SK-N-SH treated with all-trans-retinoic acid at 6 μM for 48 hours (cell line): Measurements from ENCODE around the gene ARAP1.

Source experiments
- ATAC-seq: fragments of 200-7000 bp; cut with Tn5 transposase; 3 replicates; pipeline ENCODE4 v1.9.1; 2020; ENCODE audit warnings: mild to moderate bottlenecking, moderate library complexity
- ARNTL ChIP-seq: fragments of 450-650 bp; formaldehyde crosslinking; IDR thresholded peaks from 2 replicates; pipeline ENCODE4 v1.5.0; 2020; ENCODE audit warnings: low read depth, mild to moderate bottlenecking, moderate library complexity, borderline replicate concordance
- BACH2 ChIP-seq: fragments of 250-450 bp; sonication (Bioruptor Pico); IDR thresholded peaks from 2 replicates; pipeline ENCODE4 v1.9.0; 2021; ENCODE audit warnings: mild to moderate bottlenecking, borderline replicate concordance
- CREB5 ChIP-seq: fragments of 250-450 bp; sonication (Bioruptor Pico); IDR thresholded peaks from 2 replicates; pipeline ENCODE4 v1.5.1; 2020; ENCODE audit warnings: low read depth, mild to moderate bottlenecking, moderate library complexity
- CSDC2 ChIP-seq: fragments of 250-450 bp; sonication (Bioruptor Pico); IDR thresholded peaks from 2 replicates; pipeline ENCODE4 v1.5.0; 2020; ENCODE audit warnings: mild to moderate bottlenecking, moderate library complexity
- CSRNP3 ChIP-seq: fragments of 250-450 bp; sonication (Bioruptor Pico); IDR thresholded peaks from 2 replicates; pipeline ENCODE4 v1.5.1; 2021; ENCODE audit warnings: mild to moderate bottlenecking, moderate library complexity
- ESRRG ChIP-seq: fragments of 250-450 bp; sonication (Bioruptor Pico); IDR thresholded peaks from 2 replicates; pipeline ENCODE4 v1.6.1; 2021; ENCODE audit warnings: mild to moderate bottlenecking
- GLIS3 ChIP-seq: fragments of 250-450 bp; sonication (Bioruptor Pico); IDR thresholded peaks from 2 replicates; pipeline ENCODE4 v1.5.0; 2020; ENCODE audit warnings: mild to moderate bottlenecking, moderate library complexity
- ISL1 ChIP-seq: fragments of 250-450 bp; sonication (Bioruptor Pico); IDR thresholded peaks from 2 replicates; pipeline ENCODE4 v2.1.2; 2022; ENCODE audit warnings: mild to moderate bottlenecking, moderate library complexity
- OSR1 ChIP-seq: fragments of 250-450 bp; sonication (Bioruptor Pico); IDR thresholded peaks from 2 replicates; pipeline ENCODE4 v1.8.0; 2022; ENCODE audit warnings: moderate library complexity, mild to moderate bottlenecking, inconsistent platforms
- POU6F1 ChIP-seq: fragments of 250-450 bp; sonication (Bioruptor Pico); IDR thresholded peaks from 2 replicates; pipeline ENCODE4 v1.8.0; 2021; ENCODE audit warnings: low read depth, mild to moderate bottlenecking, moderate library complexity, borderline replicate concordance
- TCF4 ChIP-seq: fragments of 250-450 bp; sonication (Bioruptor Pico); IDR thresholded peaks from 2 replicates; pipeline ENCODE4 v1.8.0; 2021; ENCODE audit warnings: mild to moderate bottlenecking, moderate library complexity, borderline replicate concordance
- TOX ChIP-seq: fragments of 250-450 bp; sonication (Bioruptor Pico); IDR thresholded peaks from 2 replicates; pipeline ENCODE4 v1.8.0; 2021; ENCODE audit warnings: mild to moderate bottlenecking, moderate library complexity, borderline replicate concordance
- TSHZ2 ChIP-seq: fragments of 250-450 bp; sonication (Bioruptor Pico); IDR thresholded peaks from 2 replicates; pipeline ENCODE4 v1.5.0; 2020; ENCODE audit warnings: mild to moderate bottlenecking, moderate library complexity
- ZFP3 ChIP-seq: fragments of 250-450 bp; sonication (Bioruptor Pico); IDR thresholded peaks from 2 replicates; pipeline ENCODE4 v1.5.0; 2020; ENCODE audit warnings: mild to moderate bottlenecking, moderate library complexity
- ZNF565 ChIP-seq: fragments of 450-650 bp; formaldehyde crosslinking; conservative IDR thresholded peaks from 2 replicates; pipeline ENCODE4 v1.5.0; 2020; ENCODE audit warnings: low read depth, mild to moderate bottlenecking, moderate library complexity
- ZNF70 ChIP-seq: fragments of 450-650 bp; formaldehyde crosslinking; IDR thresholded peaks from 2 replicates; pipeline ENCODE4 v1.5.0; 2020; ENCODE audit warnings: mild to moderate bottlenecking, moderate library complexity
- ZNF8 ChIP-seq: fragments of 450-650 bp; formaldehyde crosslinking; IDR thresholded peaks from 2 replicates; pipeline ENCODE4 v1.5.0; 2020; ENCODE audit warnings: mild to moderate bottlenecking, moderate library complexity

The ARAP1 gene

GRCh38 chr11:72741429-72741833 is 10.8 kb downstream of the ARAP1 start:
- ATAC-seq = no peak
- TF ChIP-seq ZNF8 (no peak), CSDC2 (no peak), TOX (CRISPR knock-in tag) (no peak), GLIS3 (CRISPR knock-in tag) (no peak)

GRCh38 chr11:72740562-72741428 is 11.4 kb downstream of the ARAP1 start:
- ATAC-seq = no peak
- TF ChIP-seq TSHZ2 (no peak), GLIS3 (CRISPR knock-in tag) (no peak), TOX (CRISPR knock-in tag) (no peak), POU6F1 (no peak), CSRNP3 (CRISPR knock-in tag) (no peak), ARNTL (CRISPR knock-in tag) (no peak)

GRCh38 chr11:72740060-72740424 is 12.2 kb downstream of the ARAP1 start:
- ATAC-seq = no peak
- TF ChIP-seq ESRRG (CRISPR knock-in tag) (no peak), ARNTL (CRISPR knock-in tag) (no peak), CREB5 (CRISPR knock-in tag) (no peak), ISL1 (CRISPR knock-in tag) (no peak), OSR1 (CRISPR knock-in tag) (no peak), TCF4 (no peak), ZFP3 (CRISPR knock-in tag) (no peak), ZNF70 (CRISPR knock-in tag) (no peak), TOX (CRISPR knock-in tag) (no peak), BACH2 (CRISPR knock-in tag) (no peak), POU6F1 (no peak)
- TF ChIP-seq, all 23 proteins: peak for 0

GRCh38 chr11:72739240-72740059 is 12.8 kb downstream of the ARAP1 start:
- no peak for ATAC-seq
- TF ChIP-seq ARNTL (CRISPR knock-in tag) (no peak), ISL1 (CRISPR knock-in tag) (no peak), CREB5 (CRISPR knock-in tag) (no peak), ZFP3 (CRISPR knock-in tag) (no peak), ZNF565 (no peak), OSR1 (CRISPR knock-in tag) (no peak), POU6F1 (no peak), CSDC2 (no peak)
